RCC 7860 (cell line): ENCODE data around the gene GRIFIN.
"Not testable (repeated sequence)": the region's sequence is repeated elsewhere in the genome, so short reads cannot be mapped to it uniquely, and the experiment has no call there.

Experiments
- DNase-seq: peaks from one replicate; pipeline ENCODE4 v3.0.0-alpha.2; 2015; ENCODE audit warnings: low spot score
- FAIRE-seq: peaks from 2 replicates; lab custom pipeline; 2012; peaks lifted over from hg19 to GRCh38; lab: Jason Lieb, UNC

Gene GRIFIN

GRCh38 chr7:2461268-2462026 lies 14.8 kb downstream of the GRIFIN start:
- no peak for FAIRE-seq
- DNase-seq: no peak

DNA sequence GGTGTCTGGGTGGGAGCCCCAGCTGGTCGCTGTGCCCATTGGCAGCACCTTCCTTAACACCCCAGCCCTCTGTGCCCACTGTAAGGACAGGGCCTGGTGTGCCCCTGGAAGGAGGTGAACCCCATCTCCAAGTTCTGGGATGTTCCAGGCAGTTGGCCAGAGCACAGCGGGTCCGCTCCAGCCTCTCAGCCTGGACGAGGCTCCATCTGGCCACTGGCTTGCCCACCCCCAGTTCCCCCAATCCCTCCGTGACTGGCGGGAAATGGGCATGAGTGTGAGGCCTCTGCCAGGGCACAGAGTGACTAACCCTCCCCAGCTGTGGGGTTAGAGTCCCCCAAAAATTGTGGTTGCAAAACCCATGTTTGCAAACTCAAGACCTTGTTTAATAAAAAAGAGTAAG lies 15.6 kb downstream of the GRIFIN start:
- FAIRE-seq: no peak

GRCh38 chr7:2460188-2460587 lies 16.0 kb downstream of the GRIFIN start:
- DNase-seq (no peak), FAIRE-seq (no peak)

More for the DNA sequence above, 15.6 kb downstream of the GRIFIN start:
- DNase-seq: no peak

DNA sequence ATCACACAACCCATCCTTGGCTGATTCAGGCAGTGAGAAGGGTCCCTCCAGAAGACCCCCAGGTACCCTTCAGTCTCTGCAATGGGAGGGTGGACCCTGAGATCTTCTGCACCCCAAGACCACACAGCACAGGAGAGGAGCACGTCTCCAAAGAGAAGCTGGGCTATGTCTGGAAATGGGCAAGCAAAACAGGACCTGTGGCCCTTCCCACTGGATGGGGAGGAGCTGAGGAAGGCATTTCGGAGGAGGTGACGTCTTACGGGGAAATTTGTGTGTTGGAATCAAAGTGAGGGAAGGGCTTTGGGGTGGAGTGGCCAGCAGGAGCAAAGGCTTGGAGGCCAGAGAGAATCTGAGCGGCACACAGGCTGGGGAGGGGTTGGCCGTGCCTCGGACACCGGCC lies 16.5 kb downstream of the GRIFIN start:
- FAIRE-seq (no peak), DNase-seq (no peak)

DNA sequence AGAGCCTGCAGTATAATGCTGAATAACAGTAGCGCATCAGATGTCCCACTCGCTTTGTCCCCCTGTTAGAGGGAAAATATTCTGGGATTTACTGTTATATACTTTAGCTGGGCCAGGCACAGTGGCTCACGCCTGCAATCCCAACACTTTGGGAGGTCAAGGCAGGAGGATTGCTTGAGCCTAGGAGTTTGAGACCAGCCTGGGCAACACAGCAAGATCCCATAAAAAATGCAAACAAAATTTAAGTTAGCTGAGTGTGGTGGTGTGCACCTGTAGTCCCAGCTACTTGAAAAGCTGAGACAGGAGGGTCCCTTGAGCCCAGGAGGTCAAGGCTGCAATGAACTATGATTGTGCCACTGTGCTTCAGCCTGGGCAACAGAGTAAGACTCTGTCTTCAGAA lies 22.3 kb downstream of the GRIFIN start:
- FAIRE-seq: not testable (repeated sequence)

DNA sequence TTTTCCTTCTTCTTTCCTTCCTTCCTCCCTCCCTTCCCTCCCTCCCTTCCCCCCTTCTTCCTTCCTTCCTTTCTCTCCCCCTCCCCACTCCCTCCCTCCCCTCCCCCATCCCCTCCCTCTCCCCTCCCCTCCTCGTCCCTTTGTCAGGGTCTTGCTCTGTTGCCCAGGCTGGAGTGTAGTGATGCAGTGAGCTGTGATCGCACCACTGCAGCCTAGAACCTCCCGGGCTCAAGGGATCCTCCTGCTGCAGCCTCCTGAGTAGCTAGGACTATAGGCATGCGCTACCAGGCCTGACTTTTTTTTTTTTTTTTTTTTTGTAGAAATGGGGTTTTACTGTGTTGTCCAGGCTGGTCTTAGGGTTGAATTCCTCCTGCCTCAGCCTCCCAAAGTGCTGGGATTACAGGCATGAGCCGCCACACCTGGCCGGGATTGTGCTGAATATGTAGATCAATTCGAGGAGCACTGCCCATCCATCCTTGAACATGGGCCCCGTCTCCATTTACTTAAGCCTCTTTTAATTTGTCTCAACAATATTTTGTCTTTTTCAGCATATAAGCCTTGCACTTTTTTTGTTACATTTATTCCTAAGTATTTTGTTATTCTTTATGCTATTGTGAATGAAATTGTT lies 23.4 kb downstream of the GRIFIN start:
- no peak for FAIRE-seq
- DNase-seq: no peak

More for the DNA sequence above, 22.3 kb downstream of the GRIFIN start:
- not testable (repeated sequence) for DNase-seq

GRCh38 chr7:2452074-2452507 lies 24.1 kb downstream of the GRIFIN start:
- FAIRE-seq (no peak), DNase-seq (no peak)

DNA sequence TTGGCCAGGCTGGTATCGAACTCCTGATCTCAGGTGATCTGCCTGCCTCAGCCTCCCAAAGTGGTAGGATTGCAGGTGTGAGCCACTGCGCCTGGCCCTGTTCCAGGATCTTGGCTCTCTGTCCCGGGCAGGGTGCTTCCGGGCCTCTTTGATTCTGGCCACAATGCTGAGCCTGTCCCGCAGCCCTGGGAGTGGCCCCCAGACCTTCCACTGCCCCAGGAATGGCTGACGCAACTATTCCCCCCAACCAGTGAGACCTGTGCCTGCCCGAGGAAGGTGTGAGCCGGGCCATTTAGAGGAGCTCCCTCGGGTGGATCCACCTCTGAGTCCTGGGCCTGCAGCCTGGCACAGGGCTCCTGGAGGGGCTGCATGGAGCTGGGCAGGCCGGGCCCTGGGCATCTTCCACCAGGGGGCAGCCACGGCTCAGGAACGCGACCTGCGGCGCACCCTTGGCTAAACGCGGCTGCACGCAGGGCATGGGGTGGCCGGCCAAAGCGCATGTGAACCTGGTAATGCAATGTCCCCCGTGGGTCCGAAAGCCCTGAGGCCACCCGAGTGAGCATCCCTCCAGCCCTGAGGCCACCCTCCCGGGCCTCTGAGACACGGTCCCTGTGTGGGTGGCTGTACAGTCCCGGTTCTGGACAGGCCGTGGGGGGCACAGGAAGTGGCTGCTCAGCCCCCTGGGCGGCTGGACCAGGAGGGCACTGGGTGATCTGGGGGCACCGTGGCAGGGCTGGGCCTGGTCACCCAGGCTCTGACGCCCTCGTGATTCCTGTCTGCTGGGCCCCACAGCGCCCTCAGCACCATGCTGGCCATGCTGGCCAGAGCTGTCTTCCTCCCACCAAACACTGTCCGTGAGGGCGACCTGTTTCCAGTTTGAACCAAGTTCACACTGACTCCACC lies 24.8 kb downstream of the GRIFIN start:
- DNase-seq (peak; percentile 56), FAIRE-seq (no peak)

DNA sequence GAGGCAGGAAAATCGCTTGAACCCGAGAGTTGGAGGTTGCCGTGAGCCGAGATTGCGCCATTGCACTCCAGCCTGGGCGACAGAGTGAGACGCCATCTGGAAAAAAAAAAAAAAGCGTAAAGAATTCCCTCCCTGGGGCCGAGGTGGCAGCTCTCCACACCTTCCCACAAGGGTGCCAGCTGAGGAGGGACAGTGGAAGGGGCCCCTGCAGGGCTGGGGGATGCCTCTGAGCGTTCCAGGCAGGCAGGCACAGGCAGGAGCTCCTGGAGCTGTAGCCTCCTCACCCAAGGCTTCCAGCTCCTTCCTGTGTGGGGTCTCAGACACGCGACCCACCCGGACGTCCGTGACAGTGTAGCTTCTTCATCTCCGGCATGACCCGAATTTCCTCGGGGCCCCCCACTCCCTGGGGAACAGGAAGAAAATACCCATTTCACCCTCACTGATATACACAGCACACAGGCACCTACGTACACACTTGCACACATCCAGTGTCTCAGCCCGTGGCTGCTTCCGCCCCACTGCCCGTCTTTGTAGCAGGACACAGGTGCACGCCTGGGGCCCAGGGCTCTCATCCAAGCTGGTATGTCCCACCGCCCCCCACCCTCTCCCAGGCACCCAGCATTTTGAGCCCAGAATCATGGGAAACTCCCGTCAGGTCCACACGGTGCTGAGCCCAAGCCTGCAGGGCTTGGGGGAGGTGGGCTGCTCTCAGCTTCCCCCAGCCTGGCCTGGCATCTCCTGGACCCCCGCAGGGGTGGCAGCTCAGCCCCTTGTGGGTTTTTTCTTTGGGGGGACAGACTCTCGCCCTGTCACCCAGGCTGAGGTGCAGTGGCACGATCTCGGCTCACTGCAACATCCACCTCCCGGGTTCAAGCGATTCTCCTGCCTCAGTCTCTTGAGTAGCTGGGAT lies 25.7 kb downstream of the GRIFIN start:
- DNase-seq: no peak
- FAIRE-seq: no peak

DNA sequence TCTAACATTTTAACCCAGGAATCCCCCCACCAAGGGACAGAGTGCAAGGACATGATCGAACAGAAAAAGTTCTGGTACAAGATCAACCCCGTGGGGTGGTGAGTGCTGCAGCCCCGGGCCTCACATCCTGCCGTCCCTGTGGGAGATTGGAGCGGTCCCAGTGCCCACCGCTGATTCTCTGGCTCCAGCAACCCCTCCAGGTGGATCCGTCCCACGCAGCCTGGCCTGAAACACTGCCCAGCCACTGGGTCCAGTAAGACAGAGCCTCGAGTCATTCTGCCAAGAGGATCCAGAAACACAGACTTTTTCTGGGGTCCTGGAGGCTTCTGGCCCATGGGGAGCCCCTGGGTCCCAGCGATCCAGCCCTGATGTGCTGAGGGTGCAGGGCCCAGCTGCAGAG lies 29.5 kb downstream of the GRIFIN start:
- DNase-seq (no peak), FAIRE-seq (no peak)

GRCh38 chr7:2445898-2446555 lies 30.2 kb downstream of the GRIFIN start:
- DNase-seq (no peak), FAIRE-seq (no peak)

DNA sequence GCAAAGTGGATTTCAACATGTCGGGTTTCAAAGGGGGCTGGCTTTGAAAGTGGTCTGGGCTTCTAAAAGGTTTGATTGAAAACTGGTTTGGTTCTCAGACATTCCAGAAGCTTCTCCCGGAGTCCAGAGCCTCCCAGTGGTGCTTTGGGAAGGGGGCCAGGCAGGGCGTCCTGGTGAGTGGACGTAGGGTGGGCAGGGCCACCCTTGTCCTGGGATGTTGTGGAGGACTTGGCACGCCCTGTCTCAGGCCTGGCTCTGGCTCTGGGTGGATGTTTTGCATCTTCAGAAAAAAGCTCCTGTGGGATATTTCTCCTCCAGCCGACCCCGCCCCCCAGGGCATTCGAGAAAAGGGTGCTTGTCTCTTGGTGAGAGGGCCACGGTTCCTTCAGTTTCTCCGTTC lies 31.2 kb downstream of the GRIFIN start:
- FAIRE-seq (no peak), DNase-seq (no peak)

- DNase-seq (no peak), FAIRE-seq (no peak)
Measured at GRCh38 chr7:2444476-2444875, 31.7 kb downstream of the GRIFIN start.

- FAIRE-seq: no peak
- no peak for DNase-seq
Measured at GRCh38 chr7:2443491-2443890, 32.7 kb downstream of the GRIFIN start.

- FAIRE-seq (no peak), DNase-seq (no peak)
Measured at GRCh38 chr7:2441430-2442058, 34.7 kb downstream of the GRIFIN start.

DNA sequence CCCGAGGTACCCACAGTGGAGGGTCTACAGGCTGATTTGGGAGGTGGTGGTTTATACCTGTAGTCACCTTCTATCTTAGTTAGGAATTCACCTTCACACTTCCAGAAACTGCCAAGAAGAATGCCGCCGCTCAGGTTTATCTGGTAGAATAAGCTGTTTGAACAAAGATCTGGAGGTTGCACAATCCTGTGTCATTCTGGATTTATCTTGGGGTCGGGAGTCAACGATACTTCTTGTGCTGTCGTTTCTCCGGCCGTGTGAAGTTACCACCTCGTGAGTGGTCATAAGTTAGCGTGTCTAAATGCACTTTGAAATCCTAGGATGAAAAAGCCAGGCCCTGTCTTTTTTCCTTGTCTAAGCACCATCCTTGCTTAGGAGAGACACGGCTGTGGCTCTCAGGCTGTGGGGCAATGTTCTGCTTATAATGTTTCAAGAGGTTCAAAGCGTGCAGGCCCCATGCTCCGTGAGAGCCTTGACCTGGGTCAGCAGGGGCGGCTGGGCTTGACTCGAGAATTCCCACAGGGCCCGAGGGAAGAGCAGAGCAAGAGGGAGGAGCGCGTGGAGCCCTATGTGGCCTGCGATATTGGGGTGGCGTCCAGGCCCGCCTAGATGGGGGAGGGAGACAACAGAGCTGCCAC lies 35.5 kb downstream of the GRIFIN start:
- DNase-seq (no peak), FAIRE-seq (no peak)

- DNase-seq (no peak), FAIRE-seq (no peak)
Measured at GRCh38 chr7:2438775-2439174, 37.4 kb downstream of the GRIFIN start.

- FAIRE-seq: no peak
- DNase-seq: no peak
Measured at GRCh38 chr7:2438186-2438585, 38.0 kb downstream of the GRIFIN start.

GRCh38 chr7:2437537-2438148 lies 38.6 kb downstream of the GRIFIN start:
- FAIRE-seq (no peak), DNase-seq (no peak)
